RWPE2 (cell line): Measurements from ENCODE around the gene NKX2-3.

Experiments
- ATAC-seq: fragments of 200-7000 bp; cut with Tn5 transposase; 3 replicates; pipeline ENCODE4 v1.9.1; 2021; ENCODE audit warnings: low read depth
- DNase-seq: peaks from one replicate; pipeline ENCODE4 v3.0.0-alpha.2; 2020; ENCODE audit warnings: low spot score
- H3K27ac ChIP-seq: fragments of 450-650 bp; 2 replicates; pipeline ENCODE4 v1.5.1; 2017; ENCODE audit warnings: mild to moderate bottlenecking; ENCODE audit not compliant: poor library complexity, severe bottlenecking
- H3K27me3 ChIP-seq: fragments of 250-450 bp; sonication (Bioruptor Pico); 2 replicates; pipeline ENCODE4 v1.5.1; 2021; ENCODE audit warnings: mild to moderate bottlenecking, moderate library complexity; ENCODE audit not compliant: insufficient read depth, poor library complexity, severe bottlenecking
- H3K36me3 ChIP-seq: fragments of 250-450 bp; sonication (Bioruptor Pico); 2 replicates; pipeline ENCODE4 v1.5.1; 2020; ENCODE audit warnings: low read depth, mild to moderate bottlenecking, moderate library complexity
- H3K4me1 ChIP-seq: fragments of 250-450 bp; sonication (Bioruptor Pico); 2 replicates; pipeline ENCODE4 v1.5.1; 2021; ENCODE audit warnings: mild to moderate bottlenecking, moderate library complexity; ENCODE audit not compliant: insufficient read depth, poor library complexity, severe bottlenecking
- H3K4me3 ChIP-seq: fragments of 250-450 bp; sonication (Bioruptor Pico); 2 replicates; pipeline ENCODE4 v1.5.1; 2021; ENCODE audit warnings: mild to moderate bottlenecking, moderate library complexity; ENCODE audit not compliant: severe bottlenecking
- H3K9me3 ChIP-seq: fragments of 250-450 bp; sonication (Bioruptor Pico); 2 replicates; pipeline ENCODE4 v1.5.1; 2021; ENCODE audit warnings: mild to moderate bottlenecking, moderate library complexity; ENCODE audit not compliant: severe bottlenecking
- CTCF ChIP-seq: fragments of 450-650 bp; IDR thresholded peaks from one replicate; pipeline ENCODE4 v1.5.1; 2017; ENCODE audit warnings: mild to moderate bottlenecking, moderate library complexity; ENCODE audit not compliant: poor library complexity, severe bottlenecking

Gene NKX2-3

GRCh38 chr10:99532687-99533495 is at the start of gene NKX2-3:
Gene NKX2-3 (plus strand): TSS chr10:99532942. CDS start chr10:99533132, 190 bp downstream.
- Histone ChIP-seq H3K9me3 (no peaks in the 10 kb centered on the region), H3K27me3 (peaks cover 96% of the 10 kb centered on the region), H3K4me3 (peak within 1 kb of the TSS; percentile 20), H3K4me1 (no peaks in the 10 kb centered on the region), H3K27ac (no peak within 1 kb of the TSS), H3K36me3 (no peaks in the 10 kb centered on the region)
- TF ChIP-seq CTCF = no peak
- DNase-seq = no peak
- ATAC-seq = peak; percentile 60

GRCh38 chr10:99484626-99485581 is 47.8 kb upstream of the NKX2-3 start:
- Histone ChIP-seq H3K4me3 (no peak overlapping the region), H3K27ac (no peak overlapping the region), H3K4me1 (no peaks in the 10 kb centered on the region), H3K27me3 (peaks cover 13% of the 10 kb centered on the region), H3K9me3 (no peaks in the 10 kb centered on the region), H3K36me3 (no peaks in the 10 kb centered on the region)
- DNase-seq = no peak
- TF ChIP-seq CTCF = peak; percentile 47
- peak; percentile 45; the same call in 1 of the 3 replicates for ATAC-seq

- ATAC-seq (0 out of 3 replicates have a peak, but pooled peaks have one; percentile 38), DNase-seq (no peak)
- Histone ChIP-seq H3K27ac (no peak overlapping the region), H3K36me3 (no peaks in the 10 kb centered on the region), H3K4me1 (no peaks in the 10 kb centered on the region), H3K9me3 (no peaks in the 10 kb centered on the region), H3K4me3 (no peak overlapping the region), H3K27me3 (peaks cover 36% of the 10 kb centered on the region)
- no peak for TF ChIP-seq CTCF
Measured at GRCh38 chr10:99487125-99487807, 45.5 kb upstream of the NKX2-3 start.

GRCh38 chr10:99489271-99489670 is 43.5 kb upstream of the NKX2-3 start:
- Histone ChIP-seq H3K9me3 (no peaks in the 10 kb centered on the region), H3K36me3 (no peaks in the 10 kb centered on the region), H3K4me1 (no peaks in the 10 kb centered on the region), H3K4me3 (no peak overlapping the region), H3K27ac (no peak overlapping the region), H3K27me3 (peaks cover 38% of the 10 kb centered on the region)
- no peak for TF ChIP-seq CTCF
- ATAC-seq (no peak), DNase-seq (no peak)
